Osteoblast (primary cell): Measurements from ENCODE around the gene ZBTB9. TPM values are rescaled to one million over a fixed set of nuclear protein-coding genes. Genes with fewer than 3 reads are reported as not detected.
A peak's percentile ranks its signal among the peaks of the same experiment; 100 is the strongest.

Experiments used
- DNase-seq: peaks from one replicate; pipeline ENCODE4 v3.0.0; 2011; ENCODE audit warnings: low spot score, mixed read lengths; ENCODE audit not compliant: insufficient read length; ENCODE audit errors: missing footprints
- H2AFZ ChIP-seq: 2 replicates; pipeline ENCODE4 v1.6.0; 2011; ENCODE audit warnings: mild to moderate bottlenecking, low read length
- H3K27ac ChIP-seq: 2 replicates; pipeline ENCODE4 v1.5.1; 2011; ENCODE audit warnings: mild to moderate bottlenecking, low read depth, low read length, moderate library complexity
- H3K27me3 ChIP-seq: 2 replicates; pipeline ENCODE4 v1.6.0; 2012; ENCODE audit warnings: mild to moderate bottlenecking, control low read depth, inconsistent platforms, low read length, moderate library complexity; ENCODE audit not compliant: insufficient read depth
- H3K36me3 ChIP-seq: 2 replicates; pipeline ENCODE4 v1.5.1; 2011; ENCODE audit warnings: mild to moderate bottlenecking, low read length, control low read depth, moderate library complexity; ENCODE audit not compliant: insufficient read depth
- H3K4me1 ChIP-seq: 2 replicates; pipeline ENCODE4 v1.5.1; 2011; ENCODE audit warnings: mild to moderate bottlenecking, low read length, control low read depth, moderate library complexity; ENCODE audit not compliant: insufficient read depth
- H3K4me2 ChIP-seq: 2 replicates; pipeline ENCODE4 v1.6.0; 2011; ENCODE audit warnings: mild to moderate bottlenecking, low read length; ENCODE audit not compliant: insufficient read depth
- H3K4me3 ChIP-seq: fragments of 200-600 bp; sonication (generic); 3 replicates; pipeline ENCODE4 v1.5.1; 2012; ENCODE audit warnings: mild to moderate bottlenecking, low read length, inconsistent platforms; ENCODE audit not compliant: insufficient read depth
- H3K79me2 ChIP-seq: 2 replicates; pipeline ENCODE4 v1.6.0; 2012; ENCODE audit warnings: mild to moderate bottlenecking, low read length, control low read depth, inconsistent platforms; ENCODE audit not compliant: insufficient read depth
- H3K9me3 ChIP-seq: 2 replicates; pipeline ENCODE4 v1.5.1; 2011; ENCODE audit warnings: low read depth, low read length, control low read depth
- H4K20me1 ChIP-seq: 2 replicates; pipeline ENCODE4 v1.6.0; 2012; ENCODE audit warnings: mild to moderate bottlenecking, low read length, control low read depth; ENCODE audit not compliant: insufficient read depth
- total RNA-seq: library from RNA; depleted of rRNA; stranded (reverse); fragments of >200 nt; gene quantifications from 2 replicates; pipeline ENCODE4 v1.2.3, GENCODE V29; 2012
- TF ChIP-seq, protein P1 (sequence below): IDR thresholded peaks from 2 replicates; pipeline ENCODE4 v1.5.1; 2011; ENCODE audit warnings: mild to moderate bottlenecking, low read depth, low read length, moderate library complexity; ENCODE audit errors: extremely low read depth

Gene ZBTB9
- total RNA-seq, 1 donor = 4.7 TPM

DNA sequence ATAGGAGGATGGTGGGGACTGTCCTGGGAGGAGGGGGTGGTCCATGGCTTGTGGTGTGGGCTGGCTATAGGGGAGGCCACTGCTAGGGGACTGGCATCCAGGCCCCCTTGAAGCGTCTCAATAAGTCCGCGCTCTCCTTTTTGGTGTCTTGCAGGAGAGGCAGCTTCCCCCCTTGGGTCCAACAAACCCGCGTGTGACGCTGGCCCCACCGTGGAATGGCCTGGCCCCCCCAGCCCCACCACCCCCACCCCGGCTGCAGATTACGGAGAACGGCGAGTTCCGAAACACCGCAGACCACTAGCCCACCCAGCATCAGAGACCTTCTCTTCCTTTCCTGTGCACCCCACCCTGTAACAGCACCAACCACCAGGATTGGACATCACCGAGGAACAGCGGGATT is 2.8 kb upstream of the ZBTB9 start:
- peaks cover 32% of the 10 kb centered on the region for H3K79me2 ChIP-seq
- no peaks in the 10 kb centered on the region for H3K9me3 ChIP-seq
- H4K20me1 ChIP-seq = peaks cover 4% of the 10 kb centered on the region
- DNase-seq = peak; percentile 65
- H3K4me1 ChIP-seq = peaks cover 13% of the 10 kb centered on the region
- H3K36me3 ChIP-seq = peaks cover 37% of the 10 kb centered on the region
- H3K4me3 ChIP-seq = no peak overlapping the region
- TF ChIP-seq, protein P1, sequence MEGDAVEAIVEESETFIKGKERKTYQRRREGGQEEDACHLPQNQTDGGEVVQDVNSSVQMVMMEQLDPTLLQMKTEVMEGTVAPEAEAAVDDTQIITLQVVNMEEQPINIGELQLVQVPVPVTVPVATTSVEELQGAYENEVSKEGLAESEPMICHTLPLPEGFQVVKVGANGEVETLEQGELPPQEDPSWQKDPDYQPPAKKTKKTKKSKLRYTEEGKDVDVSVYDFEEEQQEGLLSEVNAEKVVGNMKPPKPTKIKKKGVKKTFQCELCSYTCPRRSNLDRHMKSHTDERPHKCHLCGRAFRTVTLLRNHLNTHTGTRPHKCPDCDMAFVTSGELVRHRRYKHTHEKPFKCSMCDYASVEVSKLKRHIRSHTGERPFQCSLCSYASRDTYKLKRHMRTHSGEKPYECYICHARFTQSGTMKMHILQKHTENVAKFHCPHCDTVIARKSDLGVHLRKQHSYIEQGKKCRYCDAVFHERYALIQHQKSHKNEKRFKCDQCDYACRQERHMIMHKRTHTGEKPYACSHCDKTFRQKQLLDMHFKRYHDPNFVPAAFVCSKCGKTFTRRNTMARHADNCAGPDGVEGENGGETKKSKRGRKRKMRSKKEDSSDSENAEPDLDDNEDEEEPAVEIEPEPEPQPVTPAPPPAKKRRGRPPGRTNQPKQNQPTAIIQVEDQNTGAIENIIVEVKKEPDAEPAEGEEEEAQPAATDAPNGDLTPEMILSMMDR = no peak
- no peak overlapping the region for H3K4me2 ChIP-seq
- H3K27me3 ChIP-seq = no peaks in the 10 kb centered on the region
- H3K27ac ChIP-seq = no peak overlapping the region
- no peak overlapping the region for H2AFZ ChIP-seq

DNA sequence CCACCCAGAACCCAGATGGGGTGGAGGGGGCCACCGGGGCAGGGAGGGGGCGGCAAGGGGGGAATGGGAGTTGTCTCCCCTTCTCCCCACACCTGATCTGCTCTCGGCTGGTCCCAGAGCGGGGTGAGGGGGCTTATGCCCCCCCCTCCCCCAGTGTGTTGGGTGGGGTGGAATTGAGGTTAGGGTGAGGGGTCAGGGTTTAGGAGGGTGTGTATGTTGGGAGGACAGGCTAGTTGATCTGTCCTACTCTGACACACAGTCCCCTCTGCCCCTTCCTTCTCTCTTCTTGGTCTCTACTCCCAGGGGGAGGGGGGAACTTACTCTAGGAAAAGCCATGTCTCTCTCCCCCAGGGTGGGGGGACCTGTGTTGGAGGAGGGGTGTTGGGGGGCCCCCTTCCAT is 1.9 kb upstream of the ZBTB9 start:
- Histone ChIP-seq H3K27ac (no peak overlapping the region), H3K4me1 (peaks cover 13% of the 10 kb centered on the region), H4K20me1 (peaks cover 1% of the 10 kb centered on the region), H3K27me3 (no peaks in the 10 kb centered on the region), H3K4me2 (no peak overlapping the region), H3K79me2 (peaks cover 32% of the 10 kb centered on the region), H3K36me3 (peaks cover 28% of the 10 kb centered on the region), H3K9me3 (no peaks in the 10 kb centered on the region), H3K4me3 (no peak overlapping the region), H2AFZ (no peak overlapping the region)
- DNase-seq = peak; percentile 81
- TF ChIP-seq, protein P1 = no peak

DNA sequence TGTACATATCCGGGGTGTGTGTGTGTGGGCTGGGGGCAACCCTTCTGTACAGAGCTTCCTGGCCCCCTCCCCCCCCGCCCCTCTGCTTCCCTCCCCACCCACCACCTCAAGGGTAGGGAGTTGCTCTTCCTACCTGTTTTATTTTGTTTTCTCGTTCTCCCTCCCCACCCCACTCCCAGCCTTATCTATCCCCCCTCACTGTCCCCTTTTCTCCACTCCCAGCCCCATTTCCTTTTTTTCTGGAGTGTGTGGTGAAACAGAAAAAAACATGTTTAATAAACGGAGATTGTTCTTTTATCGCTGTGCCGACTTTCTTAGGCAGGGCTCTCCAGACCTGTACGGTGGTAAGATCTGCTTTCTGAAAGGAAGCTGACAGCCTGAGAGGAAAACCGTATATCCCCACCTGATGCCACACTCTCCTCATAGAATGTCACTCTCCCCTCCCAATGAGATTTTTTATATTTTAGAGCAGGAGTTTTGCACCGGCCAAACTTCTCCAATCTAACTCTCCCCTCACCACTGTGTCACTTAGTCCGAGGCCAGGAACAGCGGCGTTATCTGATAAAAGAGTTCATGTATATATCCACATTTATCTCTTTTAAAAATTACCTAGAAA is 875 bp upstream of the ZBTB9 start:
- Histone ChIP-seq H4K20me1 (no peaks in the 10 kb centered on the region), H3K27me3 (no peaks in the 10 kb centered on the region), H3K4me2 (peak overlapping the region; percentile 97), H3K27ac (peak overlapping the region; percentile 80), H2AFZ (no peak overlapping the region), H3K4me1 (peaks cover 13% of the 10 kb centered on the region), H3K4me3 (peak overlapping the region; percentile 98), H3K79me2 (peaks cover 32% of the 10 kb centered on the region), H3K9me3 (no peaks in the 10 kb centered on the region), H3K36me3 (peaks cover 20% of the 10 kb centered on the region)
- DNase-seq = peak; percentile 94
- TF ChIP-seq, protein P1 = no peak

DNA sequence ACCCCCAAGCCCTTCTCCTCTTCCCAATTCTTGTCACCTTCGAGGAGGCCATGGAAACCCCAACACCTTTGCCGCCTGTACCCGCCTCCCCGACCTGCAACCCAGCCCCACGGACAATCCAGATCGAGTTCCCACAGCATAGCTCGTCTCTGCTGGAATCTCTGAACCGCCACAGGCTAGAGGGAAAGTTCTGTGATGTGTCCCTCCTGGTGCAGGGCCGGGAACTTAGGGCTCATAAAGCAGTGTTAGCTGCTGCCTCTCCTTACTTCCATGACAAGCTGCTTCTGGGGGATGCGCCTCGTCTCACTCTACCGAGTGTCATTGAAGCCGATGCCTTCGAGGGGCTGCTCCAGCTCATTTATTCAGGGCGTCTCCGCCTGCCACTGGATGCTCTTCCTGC is 675 bp downstream of the ZBTB9 start:
- Histone ChIP-seq H3K9me3 (no peaks in the 10 kb centered on the region), H3K27ac (no peak overlapping the region), H3K4me2 (peak overlapping the region; percentile 97), H3K4me3 (peak overlapping the region; percentile 98), H3K79me2 (peaks cover 32% of the 10 kb centered on the region), H4K20me1 (no peaks in the 10 kb centered on the region), H3K4me1 (peaks cover 13% of the 10 kb centered on the region), H3K27me3 (no peaks in the 10 kb centered on the region), H3K36me3 (peaks cover 11% of the 10 kb centered on the region), H2AFZ (peak overlapping the region; percentile 92)
- TF ChIP-seq, protein P1 = no peak
- DNase-seq = peak; percentile 65
